22Rv1 (cell line): ENCODE measurements around the gene RILPL2.

Experiments used
- ZFX ChIP-seq: fragments of 450-650 bp; IDR thresholded peaks from 2 replicates; pipeline ENCODE4 v1.6.1; 2017; ENCODE audit warnings: antibody characterized with exemption, borderline replicate concordance
- TF ChIP-seq, protein P1 (sequence below): fragments of 450-650 bp; IDR thresholded peaks from 2 replicates; pipeline ENCODE4 v1.5.1; 2017; ENCODE audit warnings: mild to moderate bottlenecking

DNA sequence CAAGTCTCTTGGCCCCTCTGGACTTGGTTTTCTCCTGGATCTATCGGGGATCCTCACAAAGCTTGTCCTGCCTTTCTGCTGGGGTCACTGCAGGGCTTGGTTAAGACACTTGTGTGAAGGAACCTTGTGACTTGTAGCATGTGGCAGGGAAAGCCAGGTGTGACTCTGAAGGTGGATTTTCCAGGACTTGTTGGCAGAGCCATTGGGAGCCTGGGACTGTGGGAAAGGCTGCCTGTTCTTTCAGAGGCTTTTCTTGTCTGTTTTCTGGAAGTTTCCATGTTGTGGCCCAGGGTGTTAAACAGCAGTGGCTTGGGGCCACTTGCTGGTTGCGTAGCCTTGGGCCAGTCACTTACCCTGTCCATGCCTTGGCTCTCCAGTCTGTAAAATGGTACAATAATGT is 39.9 kb downstream of the RILPL2 start:
- TF ChIP-seq, protein P1, sequence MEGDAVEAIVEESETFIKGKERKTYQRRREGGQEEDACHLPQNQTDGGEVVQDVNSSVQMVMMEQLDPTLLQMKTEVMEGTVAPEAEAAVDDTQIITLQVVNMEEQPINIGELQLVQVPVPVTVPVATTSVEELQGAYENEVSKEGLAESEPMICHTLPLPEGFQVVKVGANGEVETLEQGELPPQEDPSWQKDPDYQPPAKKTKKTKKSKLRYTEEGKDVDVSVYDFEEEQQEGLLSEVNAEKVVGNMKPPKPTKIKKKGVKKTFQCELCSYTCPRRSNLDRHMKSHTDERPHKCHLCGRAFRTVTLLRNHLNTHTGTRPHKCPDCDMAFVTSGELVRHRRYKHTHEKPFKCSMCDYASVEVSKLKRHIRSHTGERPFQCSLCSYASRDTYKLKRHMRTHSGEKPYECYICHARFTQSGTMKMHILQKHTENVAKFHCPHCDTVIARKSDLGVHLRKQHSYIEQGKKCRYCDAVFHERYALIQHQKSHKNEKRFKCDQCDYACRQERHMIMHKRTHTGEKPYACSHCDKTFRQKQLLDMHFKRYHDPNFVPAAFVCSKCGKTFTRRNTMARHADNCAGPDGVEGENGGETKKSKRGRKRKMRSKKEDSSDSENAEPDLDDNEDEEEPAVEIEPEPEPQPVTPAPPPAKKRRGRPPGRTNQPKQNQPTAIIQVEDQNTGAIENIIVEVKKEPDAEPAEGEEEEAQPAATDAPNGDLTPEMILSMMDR = no peak
- TF ChIP-seq ZFX = no peak
